ENCODE results near the gene SYCN. TPM values are rescaled to one million over a fixed set of nuclear protein-coding genes. Genes with fewer than 3 reads are reported as not detected.

Gene SYCN
- total RNA-seq, 6 donors from 2014 or later, result 0.83 to 1.3 TPM; not detected in 4

- Histone ChIP-seq H3K36me3 (peaks cover 11 to 47% (median 34%) of the 10 kb centered on the region in 4 donors), H3K27ac (no peak overlapping the region), H3K4me1 (peaks cover 0 to 4% (median 0%) of the 10 kb centered on the region in 4 donors), H3K27me3 (no peaks in the 10 kb centered on the region), H3K4me3 (no peak overlapping the region), H3K9me3 (no peaks in the 10 kb centered on the region)
- ATAC-seq (ENCODE audit: low FRiP score in 2 of 2), result peak; percentile 41 to 51
- WGBS, 2 donors, result 56 to 79% methylated on average over 4 of the region's 4 CpGs
- no peak for TF ChIP-seq CTCF (IDR thresholded peaks at IDR 0.05)
- no peak for TF ChIP-seq POLR2AphosphoS5 (IDR thresholded peaks at IDR 0.05)
- TF ChIP-seq POLR2A (IDR thresholded peaks at IDR 0.05), result no peak
- no peak for TF ChIP-seq EP300 (IDR thresholded peaks at IDR 0.05)
- no peak for DNase-seq
Measured at GRCh38 chr19:39182174-39182505, 21.9 kb downstream of the SYCN start.

GRCh38 chr19:39181500-39182173 lies 22.4 kb downstream of the SYCN start:
- TF ChIP-seq POLR2A (IDR thresholded peaks at IDR 0.05) (no peak), CTCF (IDR thresholded peaks at IDR 0.05) (no peak), EP300 (IDR thresholded peaks at IDR 0.05) (no peak), POLR2AphosphoS5 (IDR thresholded peaks at IDR 0.05) (no peak)
- no peak for DNase-seq

GRCh38 chr19:39180749-39181148 lies 23.3 kb downstream of the SYCN start:
- Histone ChIP-seq H3K36me3 (peaks cover 11 to 61% (median 47%) of the 10 kb centered on the region in 4 donors), H3K27ac (no peak overlapping the region), H3K27me3 (no peaks in the 10 kb centered on the region), H3K9me3 (no peaks in the 10 kb centered on the region), H3K4me1 (no peaks in the 10 kb centered on the region), H3K4me3 (no peak overlapping the region)
- 93 to 94% methylated on average over 9 of the region's 9 CpGs for WGBS, 2 donors
- DNase-seq (no peak), ATAC-seq (ENCODE audit: low FRiP score in 2 of 2) (no peak)
- no peak for TF ChIP-seq EP300 (IDR thresholded peaks at IDR 0.05)
- TF ChIP-seq CTCF (IDR thresholded peaks at IDR 0.05), result no peak
- TF ChIP-seq POLR2A (IDR thresholded peaks at IDR 0.05), result no peak
- TF ChIP-seq POLR2AphosphoS5 (IDR thresholded peaks at IDR 0.05), result no peak

More at GRCh38 chr19:39181500-39182173, 22.4 kb downstream of the SYCN start:
- Histone ChIP-seq H3K4me3 (no peak overlapping the region), H3K27me3 (no peaks in the 10 kb centered on the region), H3K27ac (peak overlapping the region in 1 of 4 donors; percentile 22), H3K36me3 (peaks cover 11 to 52% (median 39%) of the 10 kb centered on the region in 4 donors), H3K9me3 (no peaks in the 10 kb centered on the region), H3K4me1 (no peaks in the 10 kb centered on the region)
- peak in 1 of 2 donors; percentile 3 for ATAC-seq (ENCODE audit: low FRiP score in 2 of 2)
- WGBS, 2 donors, result 66 to 80% methylated on average over 20 to 21 of the region's 21 CpGs

GRCh38 chr19:39179754-39180153 lies 24.3 kb downstream of the SYCN start:
- DNase-seq, result no peak
- Histone ChIP-seq H3K9me3 (no peaks in the 10 kb centered on the region), H3K4me3 (no peak overlapping the region), H3K27me3 (no peaks in the 10 kb centered on the region), H3K4me1 (no peaks in the 10 kb centered on the region), H3K27ac (no peak overlapping the region), H3K36me3 (peaks cover 11 to 71% (median 57%) of the 10 kb centered on the region in 4 donors)
- WGBS, 2 donors, result 93% methylated on average over 10 of the region's 10 CpGs; no CpG with 5 or more reads in 1 of the 2 donors
- TF ChIP-seq EP300 (IDR thresholded peaks at IDR 0.05), result no peak
- TF ChIP-seq POLR2AphosphoS5 (IDR thresholded peaks at IDR 0.05), result no peak
- no peak for TF ChIP-seq POLR2A (IDR thresholded peaks at IDR 0.05)
- no peak for TF ChIP-seq CTCF (IDR thresholded peaks at IDR 0.05)
- no peak for ATAC-seq (ENCODE audit: low FRiP score in 2 of 2)

Data from upper lobe of left lung (tissue), 6 donors.